ENCODE data around the gene LRRK2. TPM values are rescaled to one million over a fixed set of nuclear protein-coding genes. Genes with fewer than 3 reads are reported as not detected.

LRRK2 gene
- total RNA-seq, 1 experiment from 2014 or later: 3.1 TPM

GRCh38 chr12:40204337-40204736 is 20.5 kb upstream of the LRRK2 start:
- H3K9me3 ChIP-seq (ENCODE audit: low read depth, low read length, poor library complexity, severe bottlenecking): no peaks in the 10 kb centered on the region
- no peaks in the 10 kb centered on the region for H3K4me1 ChIP-seq (ENCODE audit: insufficient read depth, low read length, poor library complexity, severe bottlenecking)
- H3K36me3 ChIP-seq (ENCODE audit: insufficient read depth, low read length, poor library complexity, severe bottlenecking): no peaks in the 10 kb centered on the region
- ChIA-PET POLR2A (ENCODE audit: low non-redundant PET) (no interaction called here), CTCF (no interaction called here)
- no peaks in the 10 kb centered on the region for H3K27me3 ChIP-seq (replicated peaks; ENCODE audit: insufficient read depth, low read depth, low read length, poor library complexity)
- intact Hi-C loops (cut with micrococcal nuclease; ENCODE audit: unreplicated experiment): no loop called here
- BruUV-seq (replicated peaks): no TSS peak
- H3K27ac ChIP-seq (ENCODE audit: low read depth, low read length, poor library complexity, severe bottlenecking): no peak overlapping the region
- TF ChIP-seq EZH2 (IDR thresholded peaks at IDR 0.05; ENCODE audit: borderline replicate concordance, low read depth, low read length, poor library complexity, severe bottlenecking): no peak
- no peak for TF ChIP-seq CTCF (conservative IDR thresholded peaks at IDR 0.05; ENCODE audit: low read depth, low read length)
- no peak for DNase-seq (ENCODE audit: low spot score)
- no peak overlapping the region for H3K4me3 ChIP-seq (ENCODE audit: low read depth, low read length, poor library complexity, severe bottlenecking)

- no peak for TF ChIP-seq CTCF (conservative IDR thresholded peaks at IDR 0.05; ENCODE audit: low read depth, low read length)
- no peak for TF ChIP-seq EZH2 (IDR thresholded peaks at IDR 0.05; ENCODE audit: borderline replicate concordance, low read depth, low read length, poor library complexity, severe bottlenecking)
- Histone ChIP-seq H3K4me3 (ENCODE audit: low read depth, low read length, poor library complexity, severe bottlenecking) (no peak overlapping the region), H3K27me3 (replicated peaks; ENCODE audit: insufficient read depth, low read depth, low read length, poor library complexity) (no peaks in the 10 kb centered on the region), H3K36me3 (ENCODE audit: insufficient read depth, low read length, poor library complexity, severe bottlenecking) (no peaks in the 10 kb centered on the region), H3K4me1 (ENCODE audit: insufficient read depth, low read length, poor library complexity, severe bottlenecking) (no peaks in the 10 kb centered on the region), H3K9me3 (ENCODE audit: low read depth, low read length, poor library complexity, severe bottlenecking) (no peaks in the 10 kb centered on the region), H3K27ac (ENCODE audit: low read depth, low read length, poor library complexity, severe bottlenecking) (no peak overlapping the region)
- POLR2A ChIA-PET (ENCODE audit: low non-redundant PET): no interaction called here
- intact Hi-C loops (cut with micrococcal nuclease; ENCODE audit: unreplicated experiment): no loop called here
- no TSS peak for BruUV-seq (replicated peaks)
- CTCF ChIA-PET: no interaction called here
- no peak for DNase-seq (ENCODE audit: low spot score)
Measured at GRCh38 chr12:40207551-40207950, 17.2 kb upstream of the LRRK2 start.

- DNase-seq (ENCODE audit: low spot score): no peak
- TF ChIP-seq EZH2 (IDR thresholded peaks at IDR 0.05; ENCODE audit: borderline replicate concordance, low read depth, low read length, poor library complexity, severe bottlenecking) (no peak), CTCF (conservative IDR thresholded peaks at IDR 0.05; ENCODE audit: low read depth, low read length) (no peak)
- no peaks in the 10 kb centered on the region for H3K27me3 ChIP-seq (replicated peaks; ENCODE audit: insufficient read depth, low read depth, low read length, poor library complexity)
- H3K36me3 ChIP-seq (ENCODE audit: insufficient read depth, low read length, poor library complexity, severe bottlenecking): no peaks in the 10 kb centered on the region
- no peak overlapping the region for H3K4me3 ChIP-seq (ENCODE audit: low read depth, low read length, poor library complexity, severe bottlenecking)
- no TSS peak for BruUV-seq (replicated peaks)
- POLR2A ChIA-PET (ENCODE audit: low non-redundant PET): no interaction called here
- intact Hi-C loops (cut with micrococcal nuclease; ENCODE audit: unreplicated experiment): no loop called here
- CTCF ChIA-PET: no interaction called here
- no peak overlapping the region for H3K27ac ChIP-seq (ENCODE audit: low read depth, low read length, poor library complexity, severe bottlenecking)
- no peaks in the 10 kb centered on the region for H3K4me1 ChIP-seq (ENCODE audit: insufficient read depth, low read length, poor library complexity, severe bottlenecking)
- H3K9me3 ChIP-seq (ENCODE audit: low read depth, low read length, poor library complexity, severe bottlenecking): no peaks in the 10 kb centered on the region
Measured at GRCh38 chr12:40208707-40209446, 15.9 kb upstream of the LRRK2 start.

All from A673 (cell line).